HG02884 (cell line): ENCODE data around the gene RNF123.

ENCODE experiments used
- ATAC-seq: cut with Tn5 transposase; IDR thresholded peaks from one replicate; pipeline ENCODE4 v1.9.1; 2021; ENCODE audit warnings: mild to moderate bottlenecking, moderate library complexity; ENCODE audit not compliant: unreplicated experiment

Gene RNF123

DNA sequence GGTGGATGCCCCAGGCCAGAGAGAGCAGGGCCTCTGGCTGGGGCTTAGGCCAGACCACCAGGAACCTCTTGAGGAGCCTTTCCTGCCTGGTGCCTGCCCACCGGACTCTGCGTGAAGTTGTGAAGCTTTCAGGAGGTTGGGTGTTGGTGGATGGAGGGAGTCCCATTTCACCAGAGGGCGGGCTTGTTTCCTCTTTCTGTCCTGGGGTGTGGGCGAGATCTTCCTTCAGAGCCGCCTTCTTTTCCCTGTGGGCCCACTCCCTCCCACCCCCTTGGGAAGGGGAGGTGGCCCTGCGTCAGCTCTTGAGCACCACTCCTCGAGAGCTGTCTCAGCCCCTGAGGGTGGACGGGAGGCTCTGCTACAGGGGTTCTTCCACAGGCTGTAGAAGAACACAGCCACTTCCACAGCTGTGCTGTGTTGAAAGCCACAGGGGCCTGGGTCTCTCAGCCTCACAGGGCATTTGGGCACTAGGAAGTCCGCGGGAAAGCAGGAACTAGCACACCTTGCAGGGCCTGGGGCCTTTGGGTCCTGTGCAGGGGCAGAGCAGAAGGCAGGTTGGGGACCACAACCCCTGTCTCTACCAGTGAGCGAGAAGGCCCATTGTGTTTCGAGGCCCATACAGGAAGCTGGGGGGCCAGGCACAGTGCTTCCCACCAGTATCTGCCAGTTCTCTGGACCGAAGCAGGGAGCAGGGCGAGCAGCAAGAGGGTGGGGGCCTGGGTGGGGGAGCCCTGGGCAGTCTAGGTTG is 28.0 kb downstream of the RNF123 start:
- ATAC-seq: no peak

GRCh38 chr3:49717959-49718857 is 28.9 kb downstream of the RNF123 start:
- no peak for ATAC-seq

DNA sequence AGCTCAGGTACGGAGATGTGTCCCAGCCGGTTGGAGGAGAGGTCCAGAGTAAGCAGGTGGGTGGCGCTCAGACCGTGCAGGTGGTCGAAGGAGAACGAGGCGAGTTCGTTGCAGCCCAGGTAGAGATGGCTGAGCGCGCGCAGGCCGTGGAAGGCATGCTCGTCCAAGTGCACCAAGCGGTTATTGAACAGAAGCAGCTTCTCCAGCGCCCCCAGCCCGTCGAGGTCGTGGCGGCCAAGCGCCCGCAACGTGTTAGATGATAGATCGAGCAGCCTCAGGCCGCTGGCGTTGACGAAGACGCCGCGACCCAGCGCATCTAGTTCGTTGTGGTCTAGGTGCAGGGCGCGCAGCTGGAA is 29.5 kb downstream of the RNF123 start:
- no peak for ATAC-seq

GRCh38 chr3:49719214-49719884 is 30.0 kb downstream of the RNF123 start, which contains the start of gene AMIGO3:
Gene AMIGO3, minus strand, starts transcription at chr3:49719684. Its CDS starts 219 bp downstream, at chr3:49719465.
- peak; percentile 50 for ATAC-seq

DNA sequence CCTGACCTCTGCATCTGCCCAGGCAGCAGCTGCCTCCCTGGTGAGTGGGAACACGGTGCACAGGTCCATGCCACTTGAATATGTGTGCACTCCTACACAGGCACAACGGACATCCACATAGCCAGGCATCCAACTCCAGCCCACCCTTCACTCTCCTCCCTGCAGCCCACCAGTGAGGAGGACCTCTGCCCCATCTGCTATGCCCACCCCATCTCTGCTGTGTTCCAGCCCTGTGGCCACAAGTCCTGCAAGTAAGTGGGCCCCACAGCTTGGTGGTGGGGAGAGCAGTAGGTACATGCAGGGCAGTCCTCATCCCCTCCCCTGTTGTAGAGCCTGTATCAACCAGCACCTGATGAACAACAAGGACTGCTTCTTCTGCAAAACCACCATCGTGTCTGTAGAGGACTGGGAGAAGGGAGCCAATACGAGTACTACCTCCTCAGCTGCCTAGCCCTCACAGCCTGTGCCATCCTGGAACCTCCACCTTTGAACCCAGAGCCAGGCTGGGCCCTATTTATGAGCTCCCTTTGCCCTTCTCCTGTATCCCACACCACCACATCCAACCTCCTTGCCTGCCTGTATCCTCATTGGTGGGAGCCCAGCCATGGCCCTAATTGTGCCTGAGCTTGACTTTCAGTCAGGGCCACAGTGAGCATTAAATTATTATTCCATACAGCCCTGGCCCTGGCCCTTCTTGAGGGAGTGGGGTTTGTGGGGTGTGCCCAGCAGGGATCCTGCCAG is 31.7 kb downstream of the RNF123 start:
- no peak for ATAC-seq

DNA sequence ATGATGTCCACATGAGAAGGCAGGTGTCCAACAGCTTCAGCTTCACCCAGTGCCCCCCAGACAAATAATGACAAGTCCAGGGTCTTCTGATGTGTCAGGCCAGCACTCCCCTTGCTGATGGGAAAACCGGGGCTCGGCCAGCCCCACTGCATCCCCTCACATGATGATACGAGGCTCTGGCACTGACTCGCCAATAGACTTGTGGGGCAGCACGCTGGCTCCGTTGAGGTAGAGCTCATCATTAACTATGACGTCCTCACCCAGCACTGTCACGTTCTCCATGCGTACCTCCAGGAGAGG is 32.2 kb downstream of the RNF123 start:
- ATAC-seq: no peak

GRCh38 chr3:49721896-49722781 is 32.8 kb downstream of the RNF123 start:
- ATAC-seq: no peak

- no peak for ATAC-seq
Observed at GRCh38 chr3:49722896-49723295, 33.5 kb downstream of the RNF123 start.

DNA sequence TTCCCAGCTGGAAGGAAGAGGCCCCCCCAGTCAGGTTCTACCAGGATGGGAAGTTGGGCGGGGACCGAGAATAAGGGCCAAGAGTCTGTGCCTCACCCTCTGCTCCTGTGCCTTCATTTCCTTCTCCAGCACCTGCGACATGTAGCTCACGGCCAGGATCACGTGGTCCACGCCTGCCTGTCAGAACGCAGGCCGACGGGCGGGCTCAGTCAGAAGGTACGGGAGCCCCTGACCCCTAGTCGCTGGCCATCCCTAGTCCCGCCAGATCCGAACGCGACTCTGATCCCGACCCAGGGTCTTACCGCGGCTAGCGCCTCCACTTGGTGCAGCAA is 33.9 kb downstream of the RNF123 start:
- ATAC-seq: no peak

DNA sequence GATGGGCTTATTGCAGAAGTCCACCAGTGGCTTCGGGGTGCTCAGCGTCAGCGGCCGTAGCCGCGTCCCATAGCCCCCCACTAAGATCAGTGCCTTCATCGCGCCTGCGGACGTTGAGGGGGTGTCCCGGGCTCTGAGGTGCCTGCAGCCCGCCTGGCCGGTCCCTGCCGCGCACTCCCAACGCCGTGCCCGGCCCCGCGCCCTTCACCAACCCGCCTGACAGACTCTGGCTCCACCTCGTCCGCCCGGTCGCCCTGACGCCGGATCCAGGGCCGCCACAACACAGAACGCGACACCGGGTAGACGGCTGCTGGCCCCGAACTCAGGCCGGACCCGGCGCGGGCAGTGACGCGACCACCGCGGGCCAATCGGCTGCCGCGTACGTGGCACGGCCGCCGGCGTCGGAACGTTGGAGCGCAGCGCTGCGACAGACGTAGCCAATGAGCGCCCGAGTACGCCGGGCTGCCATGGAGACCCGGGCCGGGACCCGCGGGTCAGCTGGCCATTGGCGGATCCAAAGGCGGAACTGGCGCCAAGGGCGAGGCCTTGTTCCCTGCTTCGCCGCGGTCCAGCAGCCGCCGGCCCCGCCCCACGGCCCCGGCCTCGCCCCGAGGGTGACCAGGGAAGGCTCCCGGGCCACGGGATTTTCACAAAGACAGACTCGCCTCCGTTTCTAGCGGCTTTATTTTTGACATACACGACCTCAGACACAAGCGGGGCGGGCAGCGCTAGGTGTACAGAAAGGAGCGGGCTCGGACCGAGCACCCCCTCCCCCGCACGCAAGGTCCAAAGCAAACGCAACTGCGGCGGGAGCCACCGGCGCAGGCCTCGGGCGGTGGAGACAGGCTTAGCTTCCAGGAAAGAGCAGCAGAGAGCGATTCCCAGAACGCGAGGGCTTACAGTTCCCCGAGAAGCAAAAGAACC is 34.5 kb downstream of the RNF123 start, which contains the start of gene GMPPB:
GMPPB (minus strand) TSS at position 324 of the 924 bp plus-strand sequence; CDS start at position 99, 225 bp downstream.
- peak; percentile 76 for ATAC-seq

GRCh38 chr3:49724586-49724985 is 35.2 kb downstream of the RNF123 start:
- no peak for ATAC-seq

DNA sequence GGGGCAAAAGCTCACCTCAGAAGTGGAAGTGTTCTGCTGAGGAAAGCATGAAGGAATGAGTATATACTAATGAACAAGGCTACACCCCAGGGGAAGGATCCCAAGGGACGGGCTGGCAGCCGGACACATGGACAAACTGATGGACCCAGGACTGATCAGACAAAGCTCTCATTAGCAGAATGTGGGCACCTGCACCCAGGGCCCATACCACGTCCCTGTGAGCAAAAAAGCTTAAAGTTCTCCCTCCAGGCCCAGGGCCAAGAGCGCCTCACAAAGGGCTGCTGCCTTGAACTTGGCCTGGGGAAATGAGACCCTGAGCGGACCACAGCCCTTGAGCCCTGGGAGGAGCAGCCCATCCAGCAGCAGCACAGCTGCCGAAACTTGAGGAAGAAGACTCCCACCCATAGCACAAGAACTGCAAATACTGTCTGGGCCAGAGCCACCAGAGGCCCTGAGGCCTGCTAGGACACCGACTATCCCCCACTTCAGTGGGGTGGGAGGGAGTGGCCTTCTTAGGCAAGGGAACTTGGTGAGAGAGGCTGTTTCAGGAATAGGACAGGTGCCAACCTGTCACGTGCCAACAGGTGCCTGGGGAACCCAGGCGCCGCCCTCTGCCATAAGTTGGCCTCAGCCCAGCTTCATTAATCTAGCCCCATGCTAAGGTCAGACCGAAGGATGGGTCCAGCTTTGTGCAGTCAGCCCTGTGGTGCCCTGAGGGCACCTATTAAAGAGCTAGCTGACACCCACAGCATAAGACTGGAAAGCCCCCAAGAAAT is 36.7 kb downstream of the RNF123 start:
- ATAC-seq: no peak

GRCh38 chr3:49727154-49727923 is 38.0 kb downstream of the RNF123 start:
- no peak for ATAC-seq

- ATAC-seq: no peak
Observed at GRCh38 chr3:49727924-49728361, 38.6 kb downstream of the RNF123 start.

- ATAC-seq: no peak
Observed at GRCh38 chr3:49729966-49730609, 40.7 kb downstream of the RNF123 start.

- ATAC-seq: no peak
Observed at GRCh38 chr3:49732597-49732996, 43.2 kb downstream of the RNF123 start.

DNA sequence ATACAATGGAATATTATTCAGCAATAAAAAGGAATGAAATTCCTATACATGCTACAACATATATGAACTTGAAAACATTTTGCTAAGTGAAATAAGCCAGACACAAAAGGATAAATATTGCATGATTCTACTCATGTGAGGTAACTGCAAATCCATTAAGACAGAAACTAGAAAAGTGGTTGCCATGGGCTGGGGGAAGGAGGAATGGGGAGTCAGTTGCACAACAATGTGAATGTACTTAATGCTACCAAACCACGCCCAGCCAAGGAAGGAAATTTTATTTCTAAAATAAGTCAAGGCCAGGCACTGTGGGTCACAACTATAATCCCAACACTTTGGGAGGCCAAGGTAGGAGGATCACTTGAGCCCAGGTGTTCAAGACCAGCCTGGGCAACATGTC is 44.2 kb downstream of the RNF123 start:
- ATAC-seq: no peak
